Effector CD4-positive, alpha-beta T cell (primary cell): ENCODE measurements around the gene CTDSPL.

Experiments
- DNase-seq: peaks from one replicate; pipeline ENCODE4 v3.0.0-alpha.2; 2020

The CTDSPL gene

DNA sequence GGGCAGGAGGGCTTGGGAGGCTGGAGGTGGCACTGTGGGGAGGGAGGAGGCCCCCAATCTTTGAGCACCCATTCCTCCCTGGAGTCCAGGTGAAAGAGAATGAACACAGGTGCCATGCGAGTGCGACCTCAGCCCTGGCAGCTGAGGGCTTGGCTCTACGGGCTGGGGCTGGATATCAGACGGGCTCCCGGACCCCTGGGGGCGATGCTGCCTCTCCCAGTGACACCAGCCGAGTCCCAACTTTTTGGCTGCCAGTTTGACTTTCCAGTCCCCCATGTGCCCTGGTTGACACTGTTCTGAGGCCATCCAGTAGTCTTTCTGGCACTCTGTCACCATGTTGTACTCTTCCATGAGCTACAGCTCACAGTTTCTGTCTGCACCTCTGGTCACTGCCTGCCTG, 130.1 kb downstream of the CTDSPL start:
- no peak for DNase-seq

DNA sequence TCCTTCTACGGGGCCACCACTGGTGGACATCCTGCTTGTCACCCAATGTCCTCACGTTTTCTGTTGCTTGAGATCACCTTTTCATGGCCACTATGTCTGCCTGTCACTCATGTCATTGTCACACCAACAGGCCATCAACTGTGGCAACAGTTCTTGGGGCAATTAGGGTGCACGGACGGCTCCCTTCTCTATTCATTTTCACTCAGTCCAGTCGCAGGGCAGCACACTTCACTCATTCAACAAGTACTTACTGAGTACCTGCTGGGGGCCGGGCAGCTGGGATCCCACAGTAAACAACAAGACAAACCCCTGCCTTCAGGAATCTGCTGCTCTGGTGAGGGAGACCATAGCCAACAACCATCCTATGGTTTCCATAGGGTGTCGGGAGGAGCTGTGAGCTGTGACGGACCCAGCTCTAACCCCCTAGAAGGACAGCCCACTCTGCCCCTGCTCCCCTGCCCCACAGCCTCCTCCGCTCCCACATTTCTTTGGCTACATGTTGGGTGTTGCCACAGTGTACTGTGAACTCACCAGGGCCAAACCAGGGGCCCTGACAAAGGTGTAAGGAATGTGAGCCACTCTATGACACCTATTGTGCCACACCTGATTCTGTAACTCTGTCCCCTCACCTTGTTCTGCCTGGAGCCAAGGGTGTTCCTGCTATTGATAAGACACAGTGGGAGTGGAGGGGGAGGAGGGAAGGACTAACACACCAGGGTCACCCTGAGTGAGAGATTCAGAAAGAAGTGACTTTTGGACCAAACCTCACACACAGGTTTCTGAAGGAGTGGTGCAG, 130.8 kb downstream of the CTDSPL start:
- DNase-seq = no peak

DNA sequence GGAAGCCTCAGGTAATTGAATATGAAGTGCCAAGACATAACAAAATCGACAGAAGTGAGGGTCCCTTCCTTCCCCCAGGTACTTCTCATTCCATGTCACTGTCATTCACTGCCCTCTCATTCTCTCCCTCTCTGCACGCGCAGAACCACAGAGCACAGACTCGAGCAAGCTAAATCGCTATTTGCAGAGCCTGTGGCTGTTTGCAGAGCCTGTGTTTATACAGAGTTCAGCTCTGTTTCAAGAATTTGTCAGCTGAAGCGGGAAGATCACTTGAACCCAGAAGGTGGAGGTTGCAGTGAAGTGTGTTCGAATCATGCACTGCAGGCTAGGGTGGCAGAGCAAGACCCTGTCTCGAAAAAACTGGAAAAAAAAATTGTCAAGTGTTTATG, 131.4 kb downstream of the CTDSPL start:
- DNase-seq = no peak

DNA sequence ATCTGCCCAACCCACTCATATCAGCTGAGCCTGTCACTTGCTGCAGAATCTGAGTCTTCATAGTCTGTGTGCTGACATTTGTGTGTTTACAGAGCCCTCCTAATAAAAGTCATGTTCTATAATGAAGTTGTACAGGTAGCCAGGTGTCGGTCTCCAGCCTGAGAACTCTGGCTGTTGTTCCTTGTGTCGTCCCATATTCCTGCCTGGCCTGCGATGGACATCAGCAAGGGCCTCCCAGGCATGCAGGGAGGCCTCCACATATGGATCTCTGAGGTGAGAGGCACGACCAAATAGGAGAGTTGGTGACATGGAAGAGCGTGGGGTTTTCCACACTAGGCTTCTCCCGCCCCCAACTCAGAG, 131.8 kb downstream of the CTDSPL start:
- DNase-seq = no peak

DNA sequence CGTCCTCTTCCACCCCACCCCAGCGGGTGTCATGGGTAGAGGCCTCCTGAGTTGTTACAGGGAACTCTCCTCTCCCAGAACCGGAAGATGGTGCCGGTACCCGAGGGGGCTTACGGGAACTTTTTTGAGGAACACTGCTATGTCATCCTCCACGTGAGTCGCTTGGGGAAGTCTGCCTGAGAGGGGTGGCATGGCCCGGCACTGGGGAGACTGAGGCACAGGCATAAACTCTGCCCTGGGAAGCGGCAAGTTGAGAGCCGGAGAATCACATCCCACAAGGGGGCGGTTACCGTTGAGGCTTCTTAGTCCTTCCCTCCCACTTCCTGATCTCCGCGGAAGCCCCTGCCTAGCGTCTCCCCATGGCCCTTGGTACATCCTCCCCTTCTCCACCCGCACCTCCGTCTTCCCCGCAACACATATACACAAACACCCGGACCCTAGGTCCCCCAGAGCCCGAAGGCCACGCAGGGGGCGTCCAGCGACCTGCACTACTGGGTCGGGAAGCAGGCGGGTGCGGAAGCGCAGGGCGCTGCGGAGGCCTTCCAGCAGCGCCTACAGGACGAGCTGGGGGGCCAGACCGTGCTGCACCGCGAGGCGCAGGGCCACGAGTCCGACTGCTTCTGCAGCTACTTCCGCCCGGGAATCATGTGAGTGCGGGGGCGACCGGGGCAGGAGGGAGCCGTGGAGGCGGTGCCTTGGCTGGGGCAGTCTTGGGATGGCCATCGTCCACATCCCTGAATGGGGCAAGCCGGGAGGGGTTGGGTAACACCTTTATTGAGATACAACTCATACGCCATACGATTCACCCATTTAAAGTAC, 132.3 kb downstream of the CTDSPL start:
- DNase-seq = peak; percentile 38

DNA sequence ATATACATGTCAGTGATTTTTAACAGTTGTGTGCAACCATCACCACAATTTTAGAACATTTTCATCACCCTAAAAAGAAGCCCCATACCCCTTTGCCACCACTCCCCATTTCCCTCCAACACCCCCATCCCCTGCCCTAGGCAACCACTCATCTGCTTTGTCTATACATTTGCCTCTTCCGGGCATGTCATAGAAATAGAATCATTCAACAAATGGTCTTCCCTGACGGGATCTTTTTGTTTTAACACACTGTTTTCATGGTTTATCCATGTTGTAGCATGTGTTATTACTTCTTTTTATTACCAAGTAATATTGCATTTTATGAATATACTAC, 132.9 kb downstream of the CTDSPL start:
- no peak for DNase-seq

DNA sequence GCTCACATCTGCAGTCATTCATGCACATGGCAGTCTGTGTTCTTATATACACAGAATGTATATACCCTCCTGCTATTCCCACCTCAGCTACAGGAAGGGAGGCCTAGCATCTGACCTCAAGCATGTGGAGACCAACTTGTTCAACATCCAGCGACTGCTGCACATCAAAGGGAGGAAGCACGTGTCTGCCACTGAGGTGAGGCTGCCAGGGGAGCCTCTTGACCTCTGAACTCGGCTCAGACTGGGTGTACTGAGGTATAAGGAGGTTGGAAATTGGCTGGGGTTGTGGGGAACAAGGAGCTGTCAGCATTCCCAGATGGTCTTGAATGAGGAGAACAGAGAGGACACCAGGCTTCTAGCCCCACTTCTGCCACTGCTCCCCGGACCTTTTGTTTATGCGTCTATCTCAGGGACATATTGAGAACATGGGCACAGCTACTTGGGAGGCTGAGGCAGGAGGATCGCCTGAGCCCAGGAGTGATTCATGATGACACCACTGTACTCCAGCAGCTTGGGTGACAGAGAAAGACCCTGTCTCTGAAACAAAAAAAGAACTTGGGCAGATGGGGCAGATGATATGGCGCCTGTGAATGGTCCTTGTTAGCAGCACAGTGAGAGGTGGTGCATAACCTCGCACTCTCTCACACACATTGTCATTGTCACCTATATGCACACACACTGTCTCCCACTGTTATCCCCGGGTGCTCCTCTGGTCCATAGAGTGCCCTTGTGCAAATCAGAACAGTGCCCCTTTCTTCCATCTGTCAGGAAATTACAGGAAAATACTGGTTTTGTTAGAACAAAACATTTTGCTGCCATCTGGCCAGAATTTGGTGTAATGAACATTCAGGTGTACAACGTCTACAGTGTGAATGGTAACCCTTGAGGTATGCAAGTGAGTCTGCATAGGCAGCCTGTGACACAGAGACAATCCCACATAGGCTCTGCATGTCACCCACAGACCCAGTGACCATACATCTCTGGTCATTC, 134.3 kb downstream of the CTDSPL start:
- no peak for DNase-seq

DNA sequence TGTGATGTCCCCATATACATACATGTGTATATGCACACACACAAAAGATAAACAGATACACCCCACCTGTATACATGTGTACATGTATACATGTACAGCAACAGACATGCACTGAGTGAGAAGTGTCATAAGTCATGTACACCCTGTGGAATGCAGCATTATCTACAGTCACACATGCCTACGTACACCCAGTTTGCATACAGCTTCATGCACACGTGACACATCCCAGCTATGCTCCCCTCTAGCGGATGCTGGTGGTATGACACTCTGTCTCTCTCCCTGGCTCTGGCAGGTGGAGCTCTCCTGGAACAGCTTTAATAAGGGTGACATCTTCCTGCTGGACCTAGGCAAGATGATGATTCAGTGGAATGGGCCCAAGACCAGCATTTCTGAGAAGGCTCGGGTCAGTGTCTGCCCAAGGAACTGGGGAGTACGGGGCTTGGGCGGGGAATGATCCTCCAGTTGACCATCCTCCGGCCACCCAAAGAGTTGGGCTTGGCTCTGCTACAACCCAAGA, 135.2 kb downstream of the CTDSPL start:
- DNase-seq = peak; percentile 72

DNA sequence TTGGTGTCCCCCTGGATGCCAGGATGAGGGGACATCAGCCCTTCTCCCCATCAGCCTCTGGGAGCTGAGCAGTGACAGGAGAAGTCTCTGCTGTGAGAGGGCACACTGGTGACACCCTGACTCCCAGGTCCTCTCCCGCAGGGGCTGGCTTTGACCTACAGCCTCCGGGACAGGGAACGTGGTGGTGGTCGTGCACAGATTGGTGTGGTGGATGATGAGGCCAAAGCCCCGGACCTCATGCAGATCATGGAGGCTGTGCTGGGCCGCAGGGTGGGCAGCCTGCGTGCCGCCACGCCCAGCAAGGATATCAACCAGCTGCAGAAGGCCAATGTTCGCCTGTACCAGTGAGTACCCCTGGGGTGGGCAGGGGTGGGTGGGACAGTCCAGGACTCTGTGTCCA, 135.7 kb downstream of the CTDSPL start:
- DNase-seq = peak; percentile 1

DNA sequence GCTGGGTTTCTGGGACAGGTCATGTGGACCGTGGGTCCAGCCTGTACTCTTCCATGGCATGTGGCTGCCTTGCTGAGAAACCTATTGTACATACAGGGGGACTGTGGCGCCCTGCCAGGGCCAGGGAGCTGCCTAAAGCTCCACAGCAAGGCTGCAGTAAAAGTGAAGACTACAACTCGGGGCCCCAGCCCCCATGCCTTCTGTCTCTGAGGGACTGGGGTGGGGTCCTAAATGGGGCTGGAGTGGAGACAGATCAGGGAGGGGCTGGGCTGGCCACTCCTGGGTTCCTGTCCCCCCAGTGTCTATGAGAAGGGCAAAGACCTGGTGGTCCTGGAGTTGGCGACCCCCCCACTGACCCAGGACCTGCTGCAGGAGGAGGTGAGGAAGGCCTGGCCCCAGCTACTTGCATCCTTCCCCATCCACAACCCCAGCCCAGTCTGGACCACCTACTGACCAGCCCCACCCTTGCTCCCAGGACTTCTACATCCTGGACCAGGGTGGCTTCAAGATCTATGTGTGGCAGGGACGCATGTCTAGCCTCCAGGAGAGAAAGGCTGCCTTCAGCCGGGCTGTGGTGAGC, 136.2 kb downstream of the CTDSPL start:
- DNase-seq = peak; percentile 1

DNA sequence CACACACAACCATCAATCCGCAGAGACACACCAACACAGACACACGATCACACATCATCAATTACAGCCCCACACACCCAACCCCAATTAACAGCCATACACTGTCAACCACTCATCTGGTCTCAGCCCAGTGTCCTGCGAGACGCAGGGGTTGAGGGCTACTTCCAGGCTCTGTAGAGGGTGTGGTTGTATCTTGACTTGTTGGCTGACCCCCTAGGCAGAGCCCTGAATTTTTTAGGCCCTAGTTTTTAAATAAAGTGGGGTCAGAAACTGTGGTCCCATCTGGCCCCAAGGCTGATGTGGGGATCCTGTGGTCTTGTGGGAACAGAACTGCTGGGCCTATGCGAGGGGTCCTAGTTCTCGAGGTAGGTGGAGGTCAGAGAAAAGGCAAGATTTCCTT, 138.2 kb downstream of the CTDSPL start:
- DNase-seq = no peak

DNA sequence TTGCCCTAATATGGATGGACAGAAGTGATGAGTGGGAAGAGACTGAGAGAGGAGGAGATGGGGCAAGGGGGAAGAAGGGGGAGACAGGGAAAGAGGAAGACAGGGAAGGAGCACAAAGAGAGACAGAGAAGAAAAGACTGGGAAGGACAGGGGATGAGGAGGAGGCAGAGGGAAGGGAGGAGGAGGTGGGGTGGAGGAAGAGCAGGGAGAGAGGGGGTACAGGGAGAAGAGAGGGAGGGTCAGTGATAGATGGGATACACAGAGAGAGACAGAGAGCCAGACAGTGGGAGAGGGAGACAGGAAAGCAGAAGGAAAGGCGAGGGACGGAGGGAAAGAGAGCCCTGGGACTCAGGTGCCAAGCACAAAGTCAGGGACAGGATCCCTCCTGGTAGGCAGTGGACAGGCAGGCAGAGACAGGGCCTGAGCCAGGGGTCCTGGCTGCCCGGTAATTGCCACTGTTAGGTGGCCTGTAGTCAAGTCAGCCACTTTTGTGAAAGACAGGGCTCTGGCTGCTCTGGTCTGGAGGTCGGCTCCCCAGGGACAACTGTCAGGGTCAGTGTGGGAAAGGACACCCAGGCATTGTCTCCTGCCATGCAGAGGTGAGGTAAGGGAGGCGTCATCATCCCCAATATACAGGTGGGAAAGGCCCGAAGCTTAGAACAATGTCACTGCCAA, 138.7 kb downstream of the CTDSPL start:
- DNase-seq = peak; percentile 1

DNA sequence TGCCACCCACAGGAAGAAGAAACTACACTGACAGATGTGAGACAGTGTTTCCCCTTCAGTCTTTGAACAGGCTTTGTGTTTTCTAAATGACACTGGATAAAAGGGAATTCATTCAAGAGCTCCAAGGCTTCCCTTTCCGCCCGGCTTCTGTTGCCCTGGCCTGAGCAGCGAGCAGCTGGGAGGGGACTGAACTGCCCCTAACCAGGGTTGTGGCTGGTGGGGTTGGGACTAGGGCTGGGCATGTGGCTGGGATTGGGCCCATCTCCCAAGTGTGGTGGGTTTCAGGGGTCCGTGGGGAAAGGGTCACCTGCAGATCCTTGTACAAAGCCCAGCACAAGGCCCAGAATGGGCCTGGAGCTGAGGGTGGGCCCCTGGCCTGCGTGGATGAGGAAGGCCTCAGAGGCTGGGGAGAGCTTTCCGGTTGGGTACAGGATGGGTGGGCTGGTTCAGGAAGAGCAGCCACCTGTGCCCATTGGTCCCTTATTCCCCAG, 139.3 kb downstream of the CTDSPL start:
- no peak for DNase-seq

DNA sequence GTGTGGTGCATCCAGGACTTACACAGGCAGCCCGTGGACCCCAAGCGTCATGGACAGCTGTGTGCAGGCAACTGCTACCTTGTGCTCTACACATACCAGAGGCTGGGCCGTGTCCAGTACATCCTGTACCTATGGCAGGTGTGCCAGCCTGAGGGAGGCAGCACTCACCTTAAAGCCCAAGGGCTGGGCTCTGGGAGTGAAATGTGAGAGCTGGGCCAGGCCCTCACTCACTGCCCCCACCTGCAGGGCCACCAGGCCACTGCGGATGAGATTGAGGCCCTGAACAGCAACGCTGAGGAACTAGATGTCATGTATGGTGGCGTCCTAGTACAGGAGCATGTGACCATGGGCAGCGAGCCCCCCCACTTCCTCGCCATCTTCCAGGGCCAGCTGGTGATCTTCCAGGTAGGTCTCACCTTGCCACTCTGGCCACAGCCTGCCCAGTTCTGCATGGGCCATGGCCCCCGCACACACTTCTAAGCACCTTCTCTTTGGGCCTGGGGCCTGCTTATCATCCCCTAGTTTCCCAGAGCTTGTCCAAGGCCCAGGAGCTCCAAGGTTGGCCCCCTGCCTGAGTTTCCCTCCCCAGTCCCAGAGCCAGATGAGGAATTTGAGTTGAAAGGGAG, 139.9 kb downstream of the CTDSPL start:
- peak; percentile 1 for DNase-seq

DNA sequence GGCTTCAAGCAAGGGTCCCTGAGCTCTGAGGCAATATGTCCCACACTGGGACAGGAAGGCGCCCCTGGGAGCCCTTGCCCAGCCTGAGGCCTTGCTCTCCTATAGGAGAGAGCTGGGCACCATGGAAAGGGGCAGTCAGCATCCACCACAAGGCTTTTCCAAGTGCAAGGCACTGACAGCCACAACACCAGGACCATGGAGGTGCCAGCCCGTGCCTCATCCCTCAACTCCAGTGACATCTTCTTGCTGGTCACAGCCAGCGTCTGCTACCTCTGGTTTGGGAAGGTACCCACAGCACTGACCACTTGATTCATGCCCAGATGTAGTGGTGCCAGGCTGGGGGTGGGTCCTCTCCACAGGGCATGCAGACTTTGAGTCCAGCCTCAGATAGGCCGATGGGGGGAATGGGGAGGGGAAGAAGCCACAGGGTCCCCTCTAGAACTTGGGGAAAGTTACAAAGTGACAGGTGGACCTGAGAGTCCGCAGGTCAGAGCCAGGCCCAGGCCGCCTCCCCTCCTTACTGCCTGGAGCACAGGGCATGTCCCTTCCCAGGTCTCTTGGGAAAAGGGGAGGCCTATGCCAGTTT, 140.7 kb downstream of the CTDSPL start:
- DNase-seq = peak; percentile 1

DNA sequence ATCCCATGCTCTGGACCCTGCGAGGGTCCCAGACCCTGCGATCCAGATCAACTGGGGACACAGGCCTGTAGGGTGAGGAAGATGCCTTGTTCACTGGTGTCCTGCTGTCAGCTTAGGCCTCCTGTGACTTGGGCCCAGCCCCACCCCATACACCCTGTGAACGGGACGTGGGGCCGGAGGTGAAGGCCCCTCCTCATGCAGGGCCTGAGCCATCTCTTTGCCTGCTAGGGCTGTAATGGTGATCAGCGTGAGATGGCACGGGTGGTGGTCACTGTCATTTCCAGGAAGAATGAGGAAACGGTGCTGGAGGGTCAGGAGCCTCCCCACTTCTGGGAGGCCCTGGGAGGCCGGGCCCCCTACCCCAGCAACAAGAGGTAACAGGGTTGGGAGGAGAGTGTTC, 141.3 kb downstream of the CTDSPL start:
- DNase-seq = no peak

DNA sequence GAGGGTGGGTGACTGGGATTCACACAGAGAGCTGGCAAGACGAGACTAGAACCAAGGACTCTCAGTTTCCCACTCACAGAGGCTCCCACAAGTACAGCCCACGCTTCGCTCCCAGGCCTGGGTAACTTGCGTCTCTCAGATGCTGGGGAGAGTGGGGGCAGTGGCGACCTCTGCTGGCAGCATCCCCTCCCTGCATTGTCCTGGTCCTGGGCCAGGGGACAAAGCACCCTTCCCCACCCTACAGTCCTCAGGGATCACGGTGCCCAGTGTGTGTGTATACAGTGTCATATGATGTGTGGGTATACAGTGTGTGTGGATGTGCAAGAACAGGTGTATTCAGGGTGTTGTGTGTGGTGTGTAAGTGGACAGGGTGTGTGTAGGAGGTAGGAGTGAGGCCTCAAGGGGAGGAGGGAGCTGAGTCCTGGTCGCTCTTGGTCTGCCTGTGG, 141.7 kb downstream of the CTDSPL start:
- DNase-seq = peak; percentile 38

DNA sequence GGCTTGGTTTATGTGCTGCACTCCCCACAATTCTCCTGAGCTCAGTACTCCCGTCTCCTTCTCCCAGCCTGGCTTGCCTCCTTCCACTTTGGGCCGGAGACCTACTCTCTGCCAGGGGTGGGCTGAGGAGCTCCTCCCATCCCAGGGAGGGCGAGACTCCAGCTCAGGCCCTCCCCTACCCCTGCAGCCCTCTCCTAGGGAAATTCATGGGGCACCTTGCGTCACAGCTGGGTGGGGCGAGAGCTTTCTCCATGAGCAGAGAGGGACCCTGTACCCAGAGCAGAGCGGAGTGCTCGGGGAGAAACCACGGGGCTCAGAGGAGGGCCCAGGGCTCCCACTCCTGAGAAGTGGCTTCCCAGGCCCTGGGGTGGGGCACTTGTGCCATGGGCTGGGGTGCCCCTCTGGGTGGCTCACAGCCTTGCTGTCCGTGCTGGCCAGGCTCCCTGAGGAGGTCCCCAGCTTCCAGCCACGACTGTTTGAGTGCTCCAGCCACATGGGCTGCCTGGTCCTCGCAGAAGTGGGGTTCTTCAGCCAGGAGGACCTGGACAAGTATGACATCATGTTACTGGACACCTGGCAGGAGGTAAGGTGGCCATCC, 142.2 kb downstream of the CTDSPL start:
- no peak for DNase-seq

DNA sequence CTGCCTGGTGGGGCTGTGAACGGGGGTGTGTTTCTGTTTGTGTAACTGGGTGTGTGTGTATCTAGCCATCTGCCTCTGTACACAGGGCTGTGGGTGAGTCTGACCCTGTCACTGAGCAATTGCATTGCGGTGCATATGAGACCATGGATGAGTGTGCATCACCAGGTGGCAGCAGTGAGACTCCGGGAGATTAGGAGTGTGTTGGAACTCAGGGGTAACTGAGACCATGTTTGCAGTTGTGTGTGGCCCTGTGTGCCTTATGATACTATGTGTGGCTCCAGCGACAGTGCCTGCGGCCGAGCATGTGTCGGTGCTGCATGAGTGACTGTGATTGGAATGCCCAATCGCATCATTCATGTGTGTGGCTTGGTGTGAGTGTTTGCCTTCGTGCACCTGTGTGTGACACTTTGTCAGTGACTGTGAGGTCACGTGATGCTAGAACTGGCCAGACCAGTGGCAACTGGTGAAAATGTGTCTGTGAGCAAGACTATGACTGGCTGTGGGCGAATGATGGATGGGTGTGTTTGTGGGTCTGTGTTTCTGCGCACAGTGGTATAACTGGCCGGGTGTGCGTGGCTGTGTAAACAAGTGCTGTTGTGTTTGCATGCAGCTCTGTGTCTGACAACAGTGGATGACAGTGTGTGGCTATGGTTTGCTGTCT, 142.9 kb downstream of the CTDSPL start:
- peak; percentile 36 for DNase-seq
